HG02678 (cell line): ENCODE measurements around the gene TULP3.

Experiments used
- ATAC-seq: cut with Tn5 transposase; IDR thresholded peaks from one replicate; pipeline ENCODE4 v1.9.1; 2021; ENCODE audit warnings: mild to moderate bottlenecking, moderate library complexity; ENCODE audit not compliant: unreplicated experiment

TULP3 gene

GRCh38 chr12:2963154-2963759 is 72.6 kb downstream of the TULP3 start:
- ATAC-seq, result no peak

- ATAC-seq, result no peak
Measured at GRCh38 chr12:2963760-2964292, 73.1 kb downstream of the TULP3 start.

- ATAC-seq, result no peak
Measured at GRCh38 chr12:2967651-2968050, 77.0 kb downstream of the TULP3 start.

DNA sequence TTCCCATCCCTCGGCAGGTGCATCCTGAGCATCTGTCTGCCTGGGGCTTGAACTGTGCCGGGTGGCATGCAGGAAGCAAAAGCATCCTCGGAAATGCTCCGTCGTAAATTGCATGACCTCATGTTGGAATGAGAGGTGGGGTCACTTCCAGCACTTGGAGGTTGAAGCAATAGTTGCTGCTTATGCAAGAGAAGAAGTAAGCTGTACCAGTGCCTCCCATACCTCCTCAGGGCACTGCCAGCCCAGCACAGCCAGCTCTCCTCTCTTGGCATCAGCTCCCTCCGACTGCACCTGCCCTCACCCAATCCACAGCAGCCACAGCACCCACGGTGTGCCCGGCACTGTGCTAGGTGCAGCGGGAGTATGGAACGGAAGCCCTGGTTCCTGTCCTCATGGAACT is 80.1 kb downstream of the TULP3 start:
- ATAC-seq, result no peak

DNA sequence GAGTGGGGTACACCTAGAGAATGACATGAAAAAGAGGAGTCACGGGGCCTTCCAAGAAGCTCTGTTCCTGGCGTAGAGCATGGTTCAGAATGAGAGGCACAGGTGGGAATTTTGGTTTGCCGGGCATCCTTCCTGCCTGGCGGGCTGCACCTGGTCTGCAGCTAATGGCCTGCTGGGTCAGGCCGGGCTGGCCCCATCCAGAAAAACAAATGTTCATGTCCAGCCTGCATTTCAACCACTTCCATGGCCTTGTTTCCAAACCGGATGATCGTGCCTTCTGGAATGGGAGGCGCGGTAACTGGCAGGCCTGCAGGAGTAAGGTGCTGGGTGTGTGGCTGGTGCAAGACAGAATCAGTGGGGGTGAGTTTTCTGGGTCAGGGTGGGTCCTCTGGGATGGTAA is 82.9 kb downstream of the TULP3 start:
- ATAC-seq, result no peak

- ATAC-seq, result no peak
Measured at GRCh38 chr12:2974560-2974971, 83.9 kb downstream of the TULP3 start.

- no peak for ATAC-seq
Measured at GRCh38 chr12:2976581-2976996, 85.9 kb downstream of the TULP3 start.

DNA sequence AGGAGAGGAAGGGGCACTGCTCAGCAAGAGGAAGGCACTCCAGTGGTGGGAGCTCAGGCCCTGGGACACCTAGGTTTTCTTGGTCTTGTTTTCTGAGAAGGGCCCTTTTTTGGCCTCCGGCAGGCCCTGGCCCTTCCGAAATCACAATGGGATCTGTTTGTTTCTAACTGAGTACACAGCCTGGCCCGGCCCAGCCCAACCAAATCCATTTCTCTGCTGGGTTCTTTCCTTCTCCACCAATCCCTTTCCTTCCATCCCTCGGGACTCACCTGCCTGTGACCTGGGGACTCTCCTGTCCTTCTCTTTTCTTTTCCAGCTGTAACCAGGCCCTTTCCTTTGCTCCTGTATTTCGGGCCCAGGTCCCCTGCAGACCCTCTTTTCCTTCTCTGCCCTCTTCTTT is 87.1 kb downstream of the TULP3 start:
- no peak for ATAC-seq

GRCh38 chr12:2979806-2980205 is 89.1 kb downstream of the TULP3 start:
- no peak for ATAC-seq

GRCh38 chr12:2980630-2981029 is 89.9 kb downstream of the TULP3 start:
- ATAC-seq, result no peak

DNA sequence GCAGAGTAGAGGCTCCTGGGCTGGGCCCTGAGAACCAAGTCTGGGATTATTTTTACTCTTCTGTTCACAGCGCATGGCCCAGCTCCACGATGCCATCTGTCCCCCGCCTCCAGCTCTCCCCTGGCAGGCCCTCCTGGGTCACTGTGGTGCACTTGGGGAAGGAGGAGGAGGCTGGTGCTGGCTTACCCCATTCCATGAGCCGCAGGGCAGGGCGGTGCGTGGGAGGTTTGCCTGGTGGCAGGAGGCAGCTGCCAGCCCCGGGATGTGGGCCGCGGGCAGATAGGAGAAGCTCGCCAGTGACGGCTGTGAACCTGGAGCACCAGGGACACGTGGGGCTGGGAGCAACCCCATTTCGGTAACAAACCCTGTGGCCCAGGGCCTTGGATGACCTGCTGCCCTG is 91.7 kb downstream of the TULP3 start:
- no peak for ATAC-seq

DNA sequence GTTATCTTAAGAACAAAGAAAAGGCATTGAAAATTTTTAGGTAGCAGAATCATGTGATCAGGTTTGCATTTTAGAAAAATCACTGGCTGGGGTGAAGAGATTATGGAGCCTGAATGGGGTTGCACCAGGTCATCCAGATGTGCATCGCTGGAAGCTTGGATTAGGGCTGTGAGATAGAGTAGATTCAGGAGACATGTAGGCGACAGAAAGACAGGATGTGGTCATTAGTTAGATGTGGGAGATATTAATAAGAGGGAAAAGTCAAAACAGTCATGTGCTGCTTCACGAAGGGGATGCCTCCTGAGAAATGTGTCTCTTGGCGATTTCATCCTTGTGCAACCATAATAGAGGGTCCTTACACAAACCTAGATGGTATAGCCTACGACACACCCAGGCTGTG is 93.6 kb downstream of the TULP3 start:
- no peak for ATAC-seq

GRCh38 chr12:2984698-2985097 is 94.0 kb downstream of the TULP3 start:
- no peak for ATAC-seq

DNA sequence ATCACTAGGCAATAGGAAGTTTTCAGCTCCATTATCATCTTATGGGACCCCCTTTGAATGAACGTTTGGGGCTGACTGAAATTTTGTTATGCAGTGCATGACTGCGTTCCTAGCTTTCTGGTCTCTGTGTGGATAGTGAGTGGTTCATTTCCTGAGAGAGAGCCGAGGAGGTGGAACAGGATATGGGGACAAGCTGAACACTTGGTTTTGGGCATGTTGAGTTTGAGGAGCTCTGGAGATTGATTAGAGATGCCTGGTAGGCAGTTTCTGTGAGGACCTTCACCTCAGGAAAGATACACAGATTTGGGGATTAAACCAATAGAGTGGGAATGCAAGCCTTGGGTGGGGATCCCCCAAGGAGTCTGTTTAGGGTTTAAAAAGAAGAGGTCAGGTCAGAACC is 96.2 kb downstream of the TULP3 start:
- no peak for ATAC-seq

DNA sequence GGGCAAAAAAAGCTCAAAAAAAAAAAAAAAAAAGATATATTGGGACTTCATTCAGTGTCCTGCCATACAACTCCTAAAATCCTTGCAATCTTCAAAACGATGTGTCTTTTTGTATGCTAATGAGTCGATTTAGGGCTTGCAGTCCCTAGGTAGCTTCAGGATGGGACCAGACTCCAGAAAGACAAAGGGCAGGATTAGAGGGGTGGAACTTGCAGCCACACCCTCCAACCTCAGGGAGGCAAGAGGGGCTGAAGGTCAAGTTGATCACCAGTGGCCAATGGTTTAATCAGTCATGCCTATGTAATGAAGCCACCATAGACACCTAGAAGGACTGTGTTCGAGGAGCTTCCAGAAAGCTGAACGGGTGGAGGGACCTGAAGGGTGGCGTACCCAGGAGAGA is 97.8 kb downstream of the TULP3 start:
- ATAC-seq, result no peak
